Mesendoderm (in vitro differentiated cells): ENCODE data around the gene TTC23.

Experiments
- DNase-seq: peaks from one replicate; pipeline ENCODE4 v3.0.0; 2013
- H2AK5ac ChIP-seq: 2 replicates; pipeline ENCODE4 v1.6.1; 2013; ENCODE audit warnings: low read length, inconsistent platforms
- H2BK120ac ChIP-seq: 2 replicates; pipeline ENCODE4 v1.6.1; 2013; ENCODE audit warnings: low read depth, mild to moderate bottlenecking, low read length, moderate library complexity, mixed read lengths
- H2BK15ac ChIP-seq: replicated peaks from 2 replicates; pipeline ENCODE4 v1.6.1; 2013; ENCODE audit warnings: low read depth, mild to moderate bottlenecking, moderate library complexity
- H2BK5ac ChIP-seq: 2 replicates; pipeline ENCODE4 v1.6.1; 2013; ENCODE audit warnings: low read length, inconsistent platforms
- H3K18ac ChIP-seq: 2 replicates; pipeline ENCODE4 v1.6.1; 2013; ENCODE audit warnings: mild to moderate bottlenecking, low read length, mixed read lengths
- H3K23ac ChIP-seq: one replicate; pipeline ENCODE4 v1.6.1; 2013; ENCODE audit warnings: low read length
- H3K27ac ChIP-seq: 2 replicates; pipeline ENCODE4 v1.5.1; 2013; ENCODE audit warnings: low read depth, mild to moderate bottlenecking, inconsistent platforms, low read length, moderate library complexity
- H3K27me3 ChIP-seq: 2 replicates; pipeline ENCODE4 v1.6.1; 2013; ENCODE audit warnings: low read length, control low read depth, mild to moderate bottlenecking, inconsistent platforms; ENCODE audit not compliant: insufficient read depth, poor library complexity
- H3K36me3 ChIP-seq: 2 replicates; pipeline ENCODE4 v1.6.1; 2013; ENCODE audit warnings: low read length, inconsistent platforms; ENCODE audit not compliant: control insufficient read depth, insufficient read depth
- H3K4ac ChIP-seq: one replicate; pipeline ENCODE4 v1.6.1; 2013; ENCODE audit warnings: low read depth, mild to moderate bottlenecking, low read length, moderate library complexity
- H3K4me1 ChIP-seq: 2 replicates; pipeline ENCODE4 v1.6.1; 2013; ENCODE audit warnings: low read depth, low read length, inconsistent platforms; ENCODE audit not compliant: control insufficient read depth
- H3K4me2 ChIP-seq: 2 replicates; pipeline ENCODE4 v1.6.1; 2013; ENCODE audit warnings: low read length
- H3K4me3 ChIP-seq: 2 replicates; pipeline ENCODE4 v1.5.1; 2013; ENCODE audit warnings: mild to moderate bottlenecking, low read length
- H3K56ac ChIP-seq: one replicate; pipeline ENCODE4 v1.6.1; 2013; ENCODE audit warnings: low read length
- H3K79me1 ChIP-seq: 2 replicates; pipeline ENCODE4 v1.6.1; 2013; ENCODE audit warnings: low read length, inconsistent platforms
- H3K79me2 ChIP-seq: 2 replicates; pipeline ENCODE4 v1.6.1; 2013; ENCODE audit warnings: mild to moderate bottlenecking, low read length; ENCODE audit not compliant: control insufficient read depth, insufficient read depth
- H3K9ac ChIP-seq: 2 replicates; pipeline ENCODE4 v1.6.1; 2013; ENCODE audit warnings: low read length, inconsistent platforms
- H4K5ac ChIP-seq: one replicate; pipeline ENCODE4 v1.6.1; 2013; ENCODE audit warnings: low read length
- H4K8ac ChIP-seq: one replicate; pipeline ENCODE4 v1.6.1; 2013; ENCODE audit warnings: low read depth, mild to moderate bottlenecking, control low read depth, low read length, moderate library complexity
- WGBS: extraction: QIAGEN DNeasy Blood & Tissue Kit; methylation state at CpG from one replicate; pipeline ENCODE4 v1.1.7; 2013; ENCODE audit warnings: low lambda C conversion rate, missing lambda C conversion rate; ENCODE audit not compliant: insufficient coverage; ENCODE audit errors: extremely low coverage; 5-methylcytosine and 5-hydroxymethylcytosine counted together

The TTC23 gene

DNA sequence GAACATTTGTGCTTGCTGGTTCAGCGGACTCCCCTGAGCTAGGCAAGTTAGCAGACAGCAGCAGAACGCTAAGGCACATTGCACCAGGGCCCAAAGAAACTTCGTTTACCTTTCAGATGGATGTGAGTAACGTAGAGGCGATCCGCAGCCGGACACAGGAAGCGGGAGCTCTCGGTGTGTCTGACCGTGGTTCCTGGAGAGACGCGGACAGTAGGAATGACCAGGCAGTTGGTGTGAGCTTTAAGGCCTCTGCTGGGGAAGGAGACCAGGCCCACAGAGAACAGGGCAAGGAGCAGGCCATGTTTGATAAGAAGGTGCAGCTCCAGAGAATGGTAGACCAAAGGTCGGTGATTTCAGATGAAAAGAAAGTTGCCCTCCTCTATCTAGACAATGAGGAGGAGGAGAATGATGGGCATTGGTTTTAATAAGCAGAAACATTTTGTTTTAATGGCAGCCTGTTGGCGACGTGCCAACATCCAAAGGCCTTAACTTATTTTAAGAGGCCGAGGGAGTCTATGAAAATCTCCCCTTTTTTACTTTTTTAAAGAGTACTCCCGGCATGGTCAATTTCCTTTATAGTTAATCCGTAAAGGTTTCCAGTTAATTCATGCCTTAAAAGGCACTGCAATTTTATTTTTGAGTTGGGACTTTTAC, 116.6 kb downstream of the TTC23 start:
- H3K79me1 ChIP-seq, result no peaks in the 10 kb centered on the region
- H4K8ac ChIP-seq, result no peak overlapping the region
- H3K27me3 ChIP-seq, result no peaks in the 10 kb centered on the region
- H3K79me2 ChIP-seq, result no peaks in the 10 kb centered on the region
- H3K4me2 ChIP-seq, result no peak overlapping the region
- DNase-seq, result no peak
- H2BK120ac ChIP-seq, result no peak overlapping the region
- H3K4me1 ChIP-seq, result no peaks in the 10 kb centered on the region
- no peak overlapping the region for H3K23ac ChIP-seq
- H3K36me3 ChIP-seq, result peaks cover 2% of the 10 kb centered on the region
- H3K4ac ChIP-seq, result no peak overlapping the region
- H3K18ac ChIP-seq, result no peak overlapping the region
- no peak overlapping the region for H3K9ac ChIP-seq
- H4K5ac ChIP-seq, result no peak overlapping the region
- H2BK15ac ChIP-seq, result no peak overlapping the region
- H2BK5ac ChIP-seq, result no peak overlapping the region
- no peak overlapping the region for H3K27ac ChIP-seq
- no CpG with 5 or more reads among the region's 18 CpGs for WGBS
- no peak overlapping the region for H2AK5ac ChIP-seq
- H3K4me3 ChIP-seq, result no peak overlapping the region
- H3K56ac ChIP-seq, result no peak overlapping the region

DNA sequence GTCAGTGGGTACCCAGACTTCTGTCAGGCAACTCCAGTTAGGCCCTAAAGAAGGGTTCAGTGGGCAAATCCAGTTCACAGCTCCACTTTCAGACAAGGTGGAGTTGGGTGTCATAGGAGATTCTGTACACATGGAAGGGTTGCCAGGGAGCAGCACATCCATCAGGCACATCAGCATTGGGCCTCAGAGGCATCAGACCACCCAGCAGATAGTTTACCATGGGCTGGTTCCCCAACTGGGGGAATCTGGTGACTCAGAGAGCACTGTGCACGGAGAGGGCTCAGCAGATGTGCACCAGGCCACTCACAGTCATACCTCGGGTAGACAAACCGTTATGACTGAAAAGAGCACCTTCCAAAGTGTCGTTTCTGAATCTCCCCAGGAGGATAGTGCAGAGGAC, 117.3 kb downstream of the TTC23 start:
- Histone ChIP-seq H2AK5ac (no peak overlapping the region), H3K79me1 (no peaks in the 10 kb centered on the region), H3K36me3 (peaks cover 2% of the 10 kb centered on the region), H3K23ac (no peak overlapping the region), H2BK120ac (no peak overlapping the region), H3K27me3 (no peaks in the 10 kb centered on the region), H4K5ac (no peak overlapping the region), H3K4me1 (no peaks in the 10 kb centered on the region), H4K8ac (no peak overlapping the region), H3K27ac (no peak overlapping the region), H3K9ac (no peak overlapping the region), H3K18ac (no peak overlapping the region), H3K56ac (no peak overlapping the region), H3K4me3 (no peak overlapping the region), H3K4ac (no peak overlapping the region), H3K4me2 (no peak overlapping the region), H3K79me2 (no peaks in the 10 kb centered on the region), H2BK5ac (no peak overlapping the region), H2BK15ac (no peak overlapping the region)
- no peak for DNase-seq
- no CpG with 5 or more reads among the region's 4 CpGs for WGBS

DNA sequence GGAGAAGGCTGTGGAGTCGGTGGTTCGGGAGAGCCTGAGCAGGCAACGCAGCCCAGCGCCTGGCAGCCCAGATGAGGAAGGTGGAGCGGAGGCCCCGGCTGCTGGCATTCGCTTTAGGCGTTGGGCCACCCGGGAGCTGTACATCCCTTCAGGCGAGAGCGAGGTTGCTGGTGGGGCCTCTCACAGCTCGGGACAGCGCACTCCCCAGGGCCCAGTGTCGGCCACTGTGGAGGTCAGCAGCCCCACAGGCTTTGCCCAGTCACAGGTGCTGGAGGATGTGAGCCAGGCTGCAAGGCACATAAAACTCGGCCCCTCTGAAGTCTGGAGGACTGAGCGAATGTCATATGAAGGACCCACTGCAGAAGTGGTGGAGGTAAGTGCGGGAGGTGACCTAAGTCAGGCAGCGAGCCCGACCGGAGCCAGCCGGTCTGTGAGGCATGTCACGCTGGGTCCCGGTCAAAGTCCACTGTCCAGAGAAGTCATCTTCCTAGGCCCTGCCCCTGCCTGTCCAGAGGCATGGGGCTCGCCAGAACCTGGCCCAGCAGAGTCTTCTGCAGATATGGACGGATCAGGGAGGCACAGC, 117.8 kb downstream of the TTC23 start:
- Histone ChIP-seq H2AK5ac (no peak overlapping the region), H3K4me2 (no peak overlapping the region), H3K36me3 (peaks cover 2% of the 10 kb centered on the region), H3K18ac (no peak overlapping the region), H3K4ac (no peak overlapping the region), H3K27ac (no peak overlapping the region), H3K27me3 (no peaks in the 10 kb centered on the region), H3K23ac (no peak overlapping the region), H2BK15ac (no peak overlapping the region), H3K4me1 (no peaks in the 10 kb centered on the region), H3K79me1 (no peaks in the 10 kb centered on the region), H3K79me2 (no peaks in the 10 kb centered on the region), H2BK120ac (no peak overlapping the region), H3K9ac (no peak overlapping the region), H4K5ac (no peak overlapping the region), H2BK5ac (no peak overlapping the region), H3K4me3 (no peak overlapping the region), H4K8ac (no peak overlapping the region), H3K56ac (no peak overlapping the region)
- no CpG with 5 or more reads among the region's 25 CpGs for WGBS
- no peak for DNase-seq

GRCh38 chr15:99130765-99131440, 118.5 kb downstream of the TTC23 start:
- Histone ChIP-seq H3K56ac (no peak overlapping the region), H4K5ac (no peak overlapping the region), H3K18ac (no peak overlapping the region), H3K36me3 (peaks cover 2% of the 10 kb centered on the region), H4K8ac (no peak overlapping the region), H3K9ac (no peak overlapping the region), H3K4ac (no peak overlapping the region), H2BK15ac (no peak overlapping the region), H3K4me1 (peaks cover 1% of the 10 kb centered on the region), H2BK120ac (no peak overlapping the region), H3K79me1 (no peaks in the 10 kb centered on the region), H3K27ac (no peak overlapping the region), H3K23ac (no peak overlapping the region), H2AK5ac (no peak overlapping the region), H3K27me3 (no peaks in the 10 kb centered on the region), H3K4me2 (no peak overlapping the region), H3K4me3 (no peak overlapping the region), H3K79me2 (no peaks in the 10 kb centered on the region), H2BK5ac (no peak overlapping the region)
- DNase-seq, result no peak
- WGBS, result no CpG with 5 or more reads among the region's 30 CpGs

GRCh38 chr15:99130314-99130713, 119.1 kb downstream of the TTC23 start:
- H3K27me3 ChIP-seq, result no peaks in the 10 kb centered on the region
- H3K79me1 ChIP-seq, result no peaks in the 10 kb centered on the region
- DNase-seq, result no peak
- no peak overlapping the region for H3K27ac ChIP-seq
- H2BK15ac ChIP-seq, result no peak overlapping the region
- no CpG with 5 or more reads among the region's 13 CpGs for WGBS
- H3K4me2 ChIP-seq, result no peak overlapping the region
- H3K79me2 ChIP-seq, result no peaks in the 10 kb centered on the region
- H3K36me3 ChIP-seq, result peaks cover 2% of the 10 kb centered on the region
- H2AK5ac ChIP-seq, result no peak overlapping the region
- no peak overlapping the region for H4K5ac ChIP-seq
- H3K4me1 ChIP-seq, result peaks cover 1% of the 10 kb centered on the region
- H2BK120ac ChIP-seq, result no peak overlapping the region
- no peak overlapping the region for H3K23ac ChIP-seq
- no peak overlapping the region for H4K8ac ChIP-seq
- no peak overlapping the region for H3K56ac ChIP-seq
- no peak overlapping the region for H3K4me3 ChIP-seq
- H3K9ac ChIP-seq, result no peak overlapping the region
- H3K4ac ChIP-seq, result no peak overlapping the region
- H2BK5ac ChIP-seq, result no peak overlapping the region
- H3K18ac ChIP-seq, result no peak overlapping the region
